Lung (tissue), 12 donors: ENCODE results near the gene TADA2A. TPM values are rescaled to one million over a fixed set of nuclear protein-coding genes. Genes with fewer than 3 reads are reported as not detected.

Source experiments
- ATAC-seq: fragments of 200-7000 bp; cut with Tn5 transposase; one replicate; pipeline ENCODE4 v1.9.1; 2020; ENCODE audit warnings: moderate number of reproducible peaks; ENCODE audit not compliant: insufficient read depth, low FRiP score
- DNase-seq, 3 donors: peaks; one replicate each; pipeline ENCODE4 v3.0.0-alpha.2; 2013 to 2017
- H3K27ac ChIP-seq, 2 donors: one replicate each; pipeline ENCODE4 v1.5.1; 2013; ENCODE audit warnings: mild to moderate bottlenecking in 2 of 2, moderate library complexity in 2 of 2, control low read depth in 1 of 2, inconsistent platforms in 1 of 2, low read depth in 1 of 2, low read length in 1 of 2
- H3K27me3 ChIP-seq, 3 donors: one replicate each; pipeline ENCODE4 v1.5.1; 2013; ENCODE audit warnings: low read length in 2 of 3; ENCODE audit not compliant: control insufficient read depth in 3 of 3, insufficient read depth in 3 of 3
- H3K36me3 ChIP-seq, 4 donors: one replicate each; pipeline ENCODE4 v1.5.1; 2013; ENCODE audit warnings: low read length in 4 of 4, mild to moderate bottlenecking in 1 of 4, moderate library complexity in 1 of 4; ENCODE audit not compliant: control insufficient read depth in 4 of 4, insufficient read depth in 4 of 4
- H3K4me1 ChIP-seq, 5 donors: one replicate each; pipeline ENCODE4 v1.5.1; 2013; ENCODE audit warnings: low read length in 5 of 5, mild to moderate bottlenecking in 2 of 5, moderate library complexity in 1 of 5; ENCODE audit not compliant: control insufficient read depth in 5 of 5, insufficient read depth in 5 of 5
- H3K4me3 ChIP-seq: one replicate; pipeline ENCODE4 v1.5.1; 2013; ENCODE audit warnings: mild to moderate bottlenecking, control low read depth, moderate library complexity
- H3K9ac ChIP-seq, 2 donors: one replicate each; pipeline ENCODE4 v1.5.1; 2013; ENCODE audit warnings: low read length in 2 of 2, control low read depth in 1 of 2; ENCODE audit not compliant: insufficient read depth in 1 of 2
- H3K9me3 ChIP-seq, 4 donors: one replicate each; pipeline ENCODE4 v1.5.1; 2013; ENCODE audit warnings: low read length in 3 of 4, mild to moderate bottlenecking in 1 of 4, moderate library complexity in 1 of 4; ENCODE audit not compliant: control insufficient read depth in 4 of 4, insufficient read depth in 3 of 4
- WGBS, 2 donors: extraction: QIAGEN DNeasy Blood & Tissue Kit; methylation state at CpG; one replicate each; pipeline ENCODE4 v1.1.7; 2013; 5-methylcytosine and 5-hydroxymethylcytosine counted together
- polyA plus RNA-seq, 2 donors: library from polyadenylated mRNA; stranded (reverse); fragments of 200-250 nt; gene quantifications; one replicate each; pipeline ENCODE4 v1.2.1, GENCODE V29; 2013
- total RNA-seq, 2 donors: library from RNA; depleted of rRNA in 1 of 2; stranded (reverse); fragments of >200 nt in 1 of 2; gene quantifications; one replicate each; pipeline ENCODE4 v1.2.1, GENCODE V29; 2014 to 2021
- TF ChIP-seq, protein P1 (sequence below): IDR thresholded peaks from 2 replicates; pipeline ENCODE4 v1.5.1; 2012; ENCODE audit warnings: mild to moderate bottlenecking; ENCODE audit errors: control extremely low read depth, extremely low read depth
- donor health status: control.
- donor health status: control.
- donor health status: Bipolar disorder and iron deficiency.
- donor health status: healthy.
- donor health status: DM: yes; HTN: yes; CAD: no.

Gene TADA2A
- total and polyA plus RNA-seq, 4 donors, result 7.4 to 28.6 (median 16.9) TPM

DNA sequence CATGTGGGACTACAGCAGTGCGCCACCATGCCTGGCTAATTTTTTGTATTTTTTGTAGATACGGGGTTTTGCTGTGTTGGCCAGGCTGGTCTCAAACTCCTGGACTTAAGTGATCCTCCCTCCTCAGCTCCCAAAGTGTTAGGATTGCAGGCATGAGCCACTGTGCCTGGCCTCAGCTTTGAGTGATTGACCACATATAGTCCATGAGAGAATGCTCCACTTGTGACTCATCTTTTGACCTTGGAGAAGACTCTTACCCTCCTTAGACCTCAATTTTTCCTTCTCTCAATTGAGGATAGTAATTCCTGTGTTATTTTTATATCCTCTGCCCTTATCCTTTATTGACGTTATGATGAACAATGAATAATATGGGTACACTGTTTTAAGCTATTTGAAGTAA, 52.1 kb downstream of the TADA2A start:
- H3K9me3 ChIP-seq, result no peaks in the 10 kb centered on the region
- H3K27me3 ChIP-seq, result no peaks in the 10 kb centered on the region
- H3K9ac ChIP-seq, result no peak overlapping the region
- no peak overlapping the region for H3K4me3 ChIP-seq
- ATAC-seq (no peak), DNase-seq (no peak)
- H3K36me3 ChIP-seq, result peaks cover 0 to 15% (median 9%) of the 10 kb centered on the region in 4 donors
- H3K4me1 ChIP-seq, result peaks cover 0 to 1% (median 0%) of the 10 kb centered on the region in 5 donors
- 97 to 99% methylated on average over 3 of the region's 3 CpGs for WGBS, 2 donors
- no peak overlapping the region for H3K27ac ChIP-seq
- TF ChIP-seq, protein P1, sequence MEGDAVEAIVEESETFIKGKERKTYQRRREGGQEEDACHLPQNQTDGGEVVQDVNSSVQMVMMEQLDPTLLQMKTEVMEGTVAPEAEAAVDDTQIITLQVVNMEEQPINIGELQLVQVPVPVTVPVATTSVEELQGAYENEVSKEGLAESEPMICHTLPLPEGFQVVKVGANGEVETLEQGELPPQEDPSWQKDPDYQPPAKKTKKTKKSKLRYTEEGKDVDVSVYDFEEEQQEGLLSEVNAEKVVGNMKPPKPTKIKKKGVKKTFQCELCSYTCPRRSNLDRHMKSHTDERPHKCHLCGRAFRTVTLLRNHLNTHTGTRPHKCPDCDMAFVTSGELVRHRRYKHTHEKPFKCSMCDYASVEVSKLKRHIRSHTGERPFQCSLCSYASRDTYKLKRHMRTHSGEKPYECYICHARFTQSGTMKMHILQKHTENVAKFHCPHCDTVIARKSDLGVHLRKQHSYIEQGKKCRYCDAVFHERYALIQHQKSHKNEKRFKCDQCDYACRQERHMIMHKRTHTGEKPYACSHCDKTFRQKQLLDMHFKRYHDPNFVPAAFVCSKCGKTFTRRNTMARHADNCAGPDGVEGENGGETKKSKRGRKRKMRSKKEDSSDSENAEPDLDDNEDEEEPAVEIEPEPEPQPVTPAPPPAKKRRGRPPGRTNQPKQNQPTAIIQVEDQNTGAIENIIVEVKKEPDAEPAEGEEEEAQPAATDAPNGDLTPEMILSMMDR, result no peak

DNA sequence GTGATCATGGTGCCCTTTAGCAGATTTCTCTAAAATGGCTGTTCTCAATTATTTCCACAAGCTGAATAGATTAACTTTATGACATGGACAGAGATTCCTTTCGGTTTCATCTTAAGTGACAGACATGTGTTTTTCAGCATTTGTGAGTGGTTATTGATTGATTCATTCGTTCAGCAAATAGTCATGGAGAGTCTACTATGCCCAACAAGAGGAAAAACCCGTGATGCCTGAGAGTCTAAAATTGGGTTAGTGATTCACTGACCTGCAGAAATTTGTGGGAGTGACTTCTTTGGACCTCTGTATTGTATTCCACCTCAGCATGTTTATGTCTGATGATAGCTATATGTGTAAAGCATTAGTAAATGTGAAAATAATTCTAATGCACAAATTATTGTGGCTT, 55.0 kb downstream of the TADA2A start:
- H3K9ac ChIP-seq, result no peak overlapping the region
- no peak for ATAC-seq
- H3K27me3 ChIP-seq, result no peaks in the 10 kb centered on the region
- no peak overlapping the region for H3K4me3 ChIP-seq
- no peaks in the 10 kb centered on the region for H3K4me1 ChIP-seq
- WGBS, 2 donors, result 85 to 95% methylated on average over 3 of the region's 3 CpGs
- DNase-seq, result no peak
- TF ChIP-seq, protein P1, result no peak
- H3K36me3 ChIP-seq, result peaks cover 8 to 25% (median 14%) of the 10 kb centered on the region in 4 donors
- no peaks in the 10 kb centered on the region for H3K9me3 ChIP-seq
- H3K27ac ChIP-seq, result no peak overlapping the region

DNA sequence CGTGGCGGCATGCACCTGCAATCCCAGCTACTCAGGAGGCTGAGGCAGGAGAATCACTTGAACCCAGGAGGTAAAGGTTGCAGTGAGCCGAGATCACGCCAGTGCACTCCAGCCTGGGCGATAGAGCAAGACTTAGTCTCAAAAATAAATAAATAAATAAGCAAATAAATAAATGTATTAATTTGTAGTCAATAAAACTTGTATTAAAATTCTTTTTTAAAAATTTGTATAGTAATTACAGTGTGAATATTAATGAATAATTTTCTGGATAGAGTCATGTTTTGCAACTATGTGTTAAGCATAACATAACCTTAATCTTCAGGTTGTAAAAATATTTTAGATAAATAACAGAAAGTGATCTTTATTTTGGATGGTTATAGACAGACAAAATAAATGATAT, 55.8 kb downstream of the TADA2A start:
- Histone ChIP-seq H3K27ac (no peak overlapping the region), H3K9me3 (no peaks in the 10 kb centered on the region), H3K4me1 (no peaks in the 10 kb centered on the region), H3K27me3 (no peaks in the 10 kb centered on the region), H3K4me3 (no peak overlapping the region), H3K9ac (no peak overlapping the region), H3K36me3 (peaks cover 9 to 25% (median 12%) of the 10 kb centered on the region in 4 donors)
- TF ChIP-seq, protein P1, result no peak
- DNase-seq (no peak), ATAC-seq (no peak)
- 95 to 99% methylated on average over 5 of the region's 5 CpGs for WGBS, 2 donors

DNA sequence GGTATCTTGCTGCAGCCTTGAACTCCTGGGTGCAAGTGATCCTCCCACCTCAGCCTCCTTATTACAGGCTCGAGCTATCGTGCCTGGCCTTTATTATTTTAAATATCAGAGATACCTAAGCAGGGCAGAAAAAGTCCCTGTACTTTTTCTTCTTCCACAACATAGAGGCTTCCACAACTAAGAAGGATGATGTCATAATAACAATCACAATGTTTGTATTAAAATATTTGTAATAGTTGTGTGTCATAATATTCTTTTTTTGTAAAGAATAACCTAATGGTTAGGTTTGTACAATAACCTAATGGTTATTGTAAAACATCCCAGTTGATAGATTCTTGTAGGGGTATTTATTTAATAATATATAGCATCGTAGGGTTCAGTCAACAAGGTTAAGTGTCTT, 56.4 kb downstream of the TADA2A start:
- Histone ChIP-seq H3K4me3 (no peak overlapping the region), H3K36me3 (peaks cover 9 to 25% (median 12%) of the 10 kb centered on the region in 4 donors), H3K27ac (no peak overlapping the region), H3K9ac (no peak overlapping the region), H3K9me3 (no peaks in the 10 kb centered on the region), H3K4me1 (no peaks in the 10 kb centered on the region), H3K27me3 (no peaks in the 10 kb centered on the region)
- TF ChIP-seq, protein P1, result no peak
- no peak for DNase-seq
- ATAC-seq, result no peak
- WGBS, 2 donors, result 98% methylated on average over 3 of the region's 3 CpGs
